Stimulated activated CD4-positive, alpha-beta T cell treated with anti-CD3 and anti-CD28 coated beads, TNF-alpha, amount 100 ng/mL, for 24 hours (primary cell): ENCODE data around the gene MACROD2.
"Not testable (repeated sequence)": the region's sequence is repeated elsewhere in the genome, so short reads cannot be mapped to it uniquely, and the experiment has no call there.

Experiments
- DNase-seq, 3 experiments: peaks; one replicate each; pipeline ENCODE4 v3.0.0-alpha.2; 2020; ENCODE audit warnings: low read depth in 3 of 3

MACROD2 gene

GRCh38 chr20:15171016-15171415 is 1175.7 kb downstream of the MACROD2 start:
- DNase-seq = no peak

DNA sequence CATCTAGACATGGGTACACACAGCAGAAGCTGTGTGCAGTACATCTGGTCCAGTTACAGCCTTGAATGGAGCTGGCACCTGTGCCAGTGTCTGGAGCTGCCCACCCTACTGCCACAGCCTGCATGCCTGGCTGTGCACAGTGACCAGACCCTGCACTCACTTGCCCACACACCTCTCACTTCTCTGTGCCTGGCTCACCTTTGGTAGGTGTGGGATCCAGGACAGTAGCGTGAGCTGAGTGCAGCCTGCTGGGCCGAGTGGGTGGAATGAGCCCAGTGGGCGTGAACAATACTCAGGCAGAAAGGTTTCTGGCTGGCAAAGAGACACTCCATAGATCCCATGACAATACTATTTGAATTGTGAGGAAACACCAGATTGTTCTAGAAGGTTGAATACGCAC is 1181.6 kb downstream of the MACROD2 start:
- no peak for DNase-seq

DNA sequence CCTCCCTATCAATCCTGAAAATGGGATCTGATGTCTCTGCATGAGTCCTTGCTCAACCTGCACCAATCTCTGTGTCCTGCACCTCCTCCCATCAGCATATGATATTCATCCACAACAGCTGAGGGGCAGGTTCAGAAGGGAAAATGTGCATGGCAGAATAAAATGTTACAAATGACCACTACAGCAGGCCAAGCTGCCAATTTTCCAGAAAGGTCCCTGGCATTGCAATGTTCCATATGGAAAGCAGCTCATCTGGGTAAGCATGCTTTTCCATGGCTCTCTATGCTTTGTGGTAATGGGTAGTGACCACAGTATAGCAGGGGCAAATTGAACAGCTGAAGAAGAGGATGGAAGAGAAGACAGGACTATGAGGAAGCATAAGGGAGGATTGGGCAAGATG is 1183.3 kb downstream of the MACROD2 start:
- no peak for DNase-seq

DNA sequence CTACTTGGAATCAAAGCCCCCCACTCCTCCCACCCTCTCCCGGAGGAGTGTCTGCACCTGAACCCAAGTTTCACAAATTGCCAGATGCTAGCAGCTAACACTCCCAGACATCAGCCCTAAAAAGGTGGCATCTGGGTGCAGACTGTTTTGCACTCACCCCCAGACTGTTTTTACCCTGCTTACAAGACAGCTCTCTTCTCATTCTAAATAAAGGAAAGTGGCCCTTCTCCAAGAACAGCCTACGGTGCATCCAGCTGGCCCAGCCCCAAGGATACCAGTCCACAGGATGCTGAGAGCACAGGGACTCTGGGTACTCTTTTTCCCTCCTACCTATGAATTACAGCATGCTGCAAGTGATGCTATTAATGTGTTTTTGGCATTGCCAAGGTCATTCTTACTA is 1184.1 kb downstream of the MACROD2 start:
- DNase-seq = no peak

DNA sequence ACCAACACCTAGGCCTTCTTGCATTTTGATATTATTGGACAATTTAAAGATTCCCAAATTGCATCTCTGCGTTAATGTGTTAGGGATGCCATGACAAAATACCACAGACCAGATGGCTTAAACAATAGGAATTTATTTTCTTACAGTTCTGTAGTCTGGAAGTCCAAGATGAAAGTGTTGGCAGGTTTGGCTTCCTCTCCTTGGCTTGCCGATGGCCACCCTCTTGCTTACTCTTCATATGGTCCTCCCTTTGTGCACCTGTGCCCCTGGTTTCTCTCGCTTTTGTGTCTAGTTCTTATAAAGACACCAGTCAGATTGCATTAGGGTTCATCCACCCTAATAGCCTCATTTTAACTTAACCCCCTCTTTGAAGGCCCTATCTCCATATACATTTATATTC is 1184.5 kb downstream of the MACROD2 start:
- DNase-seq = no peak

- DNase-seq = no peak
Measured at GRCh38 chr20:15185322-15185721, 1190.0 kb downstream of the MACROD2 start.

- DNase-seq = no peak
Measured at GRCh38 chr20:15185913-15186312, 1190.6 kb downstream of the MACROD2 start.

- DNase-seq = no peak
Measured at GRCh38 chr20:15187612-15188011, 1192.3 kb downstream of the MACROD2 start.

DNA sequence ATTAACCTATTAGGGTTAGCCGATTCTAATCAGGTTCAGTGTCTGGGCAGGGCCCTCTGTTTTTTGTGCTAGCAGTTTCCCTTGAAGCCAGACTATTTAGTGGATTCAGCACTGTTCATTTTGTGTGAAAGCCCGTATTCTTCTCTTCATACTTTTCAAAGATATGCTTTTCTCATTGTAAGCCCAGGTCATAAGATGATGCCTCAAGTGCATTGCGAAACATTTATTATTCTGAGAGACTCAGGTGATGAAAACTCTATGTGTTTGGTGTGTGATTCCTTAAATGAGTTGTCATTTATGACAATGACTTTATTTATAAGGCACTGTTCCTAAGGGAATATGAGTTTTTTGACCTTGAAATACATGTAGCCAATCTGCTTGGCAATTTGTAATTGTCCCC is 1193.1 kb downstream of the MACROD2 start:
- DNase-seq = no peak

- no peak for DNase-seq
Measured at GRCh38 chr20:15191082-15191723, 1195.9 kb downstream of the MACROD2 start.

GRCh38 chr20:15195378-15195777 is 1200.1 kb downstream of the MACROD2 start:
- DNase-seq = no peak

DNA sequence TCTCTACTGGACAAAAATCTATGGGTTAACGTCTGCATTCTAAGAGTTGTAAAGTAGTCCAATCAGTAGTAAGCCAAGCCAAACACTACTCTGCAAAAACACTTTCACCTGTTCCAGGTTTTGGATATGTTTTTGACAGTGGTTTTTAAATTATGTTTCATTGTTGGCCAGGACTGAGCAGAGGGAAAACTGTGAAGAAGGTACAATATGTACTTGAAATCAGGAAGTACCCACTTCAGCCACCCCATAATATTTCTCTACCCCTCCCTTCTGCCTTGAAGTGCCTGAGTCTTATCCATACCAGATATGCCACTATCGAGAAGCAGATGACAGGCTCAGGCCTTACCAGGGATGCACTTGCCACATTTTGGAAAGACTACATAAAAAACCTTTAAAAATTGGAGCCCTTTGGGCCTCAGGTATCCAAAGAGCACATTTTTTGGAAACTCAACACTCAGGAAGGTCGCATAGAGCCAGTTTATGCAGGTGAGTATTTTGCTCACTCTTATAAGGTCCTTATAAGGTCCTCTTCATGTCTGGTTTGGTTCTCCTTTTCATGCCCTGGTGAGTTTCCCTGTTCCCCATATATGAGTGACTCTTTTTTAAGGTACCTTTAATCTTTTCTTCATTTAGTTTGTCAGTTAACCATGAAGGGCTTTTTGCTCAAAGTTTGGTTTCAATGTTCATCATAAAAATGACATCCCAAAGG is 1201.4 kb downstream of the MACROD2 start:
- DNase-seq = no peak

- DNase-seq = not testable (repeated sequence)
Measured at GRCh38 chr20:15198017-15198416, 1202.7 kb downstream of the MACROD2 start.

DNA sequence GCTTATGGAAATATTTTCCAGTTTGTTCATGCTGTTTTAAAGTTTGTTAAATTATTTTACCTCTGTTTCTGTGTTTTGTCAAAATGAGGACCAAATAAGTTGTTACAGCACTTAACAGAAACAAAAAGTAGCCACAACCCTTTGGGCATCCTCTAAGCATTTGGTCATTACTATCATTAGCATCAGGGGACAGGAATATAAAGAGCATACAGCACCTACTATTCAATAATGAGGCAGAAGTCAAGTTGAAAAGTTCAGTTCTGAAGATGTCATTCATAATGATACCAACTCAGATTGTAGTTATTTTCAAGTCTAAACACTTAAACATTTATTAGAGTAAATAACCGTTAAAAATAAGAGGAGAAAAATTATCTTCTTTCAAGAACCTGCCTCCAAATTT is 1204.4 kb downstream of the MACROD2 start:
- DNase-seq = no peak

DNA sequence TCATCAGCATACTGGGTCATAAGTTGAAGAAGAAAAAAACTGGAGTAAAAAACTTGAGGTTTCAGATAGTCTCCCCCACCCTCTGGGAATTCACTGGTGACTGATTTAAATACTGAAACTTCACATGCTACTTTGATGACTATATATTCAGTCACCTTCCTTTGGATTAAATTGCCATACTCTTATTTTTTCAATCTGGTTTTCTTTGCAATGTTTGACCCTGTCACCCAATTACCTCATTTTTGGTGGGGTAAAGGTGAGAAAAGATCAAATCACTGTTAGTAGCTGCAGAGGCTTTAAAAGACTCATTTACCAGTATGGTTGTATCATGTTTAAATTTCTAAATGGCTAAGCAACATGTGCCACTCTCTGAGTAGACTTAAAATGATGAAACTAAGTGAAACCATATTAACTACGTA is 1204.8 kb downstream of the MACROD2 start:
- no peak for DNase-seq

GRCh38 chr20:15201602-15202001 is 1206.3 kb downstream of the MACROD2 start:
- DNase-seq = no peak

DNA sequence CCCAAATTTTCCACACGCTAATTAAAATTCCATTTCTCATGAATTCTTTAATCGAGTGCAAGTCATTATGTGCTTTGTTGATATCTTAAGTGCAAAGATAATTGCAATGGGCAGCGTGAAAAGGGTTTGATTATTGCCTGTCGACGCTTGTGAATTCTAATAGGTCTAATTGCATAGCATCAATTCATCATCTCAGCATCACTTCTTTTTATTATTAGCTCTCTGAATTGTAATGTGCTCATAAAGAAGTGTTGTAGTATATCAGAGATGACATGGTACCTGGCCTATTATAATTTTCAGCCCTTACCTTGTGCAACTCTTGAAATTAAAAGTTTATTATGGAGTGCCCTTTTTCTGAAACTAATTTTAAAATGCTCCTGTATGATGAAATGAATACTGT is 1208.9 kb downstream of the MACROD2 start:
- DNase-seq = no peak

GRCh38 chr20:15205028-15205427 is 1209.7 kb downstream of the MACROD2 start:
- DNase-seq = no peak

- DNase-seq = no peak
Measured at GRCh38 chr20:15205719-15206118, 1210.4 kb downstream of the MACROD2 start.

DNA sequence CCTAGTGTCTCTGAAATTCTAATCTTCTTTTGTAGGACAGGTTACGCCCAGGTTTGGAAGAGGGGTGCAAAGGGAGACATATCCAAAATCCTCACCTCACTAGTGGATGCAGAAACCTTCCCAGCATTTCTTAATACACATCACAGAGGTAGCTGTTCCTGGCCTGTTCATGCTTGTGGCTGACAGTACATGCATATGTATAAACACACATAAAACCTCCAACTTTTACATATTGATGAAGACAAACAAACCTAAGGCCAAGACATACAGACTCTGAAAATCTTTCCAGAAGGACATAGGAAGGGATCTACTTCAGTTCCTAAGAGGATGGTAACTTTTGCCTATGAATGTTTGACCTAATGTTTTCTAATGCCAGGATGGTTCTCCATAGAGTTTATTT is 1214.2 kb downstream of the MACROD2 start:
- DNase-seq = no peak

GRCh38 chr20:15214051-15214450 is 1218.7 kb downstream of the MACROD2 start:
- no peak for DNase-seq

- no peak for DNase-seq
Measured at GRCh38 chr20:15220009-15220656, 1224.8 kb downstream of the MACROD2 start.
